Neural cell (in vitro differentiated cells): ENCODE measurements around the gene NKX3-2.

Experiments used
- CTCF ChIP-seq: fragments of 450-650 bp; IDR thresholded peaks from 2 replicates; pipeline ENCODE4 v1.5.1; 2014; ENCODE audit warnings: antibody characterized with exemption, mild to moderate bottlenecking, moderate library complexity; ENCODE audit not compliant: poor library complexity, severe bottlenecking
- EP300 ChIP-seq: fragments of 450-650 bp; conservative IDR thresholded peaks from 2 replicates; pipeline ENCODE4 v1.6.1; 2014; ENCODE audit warnings: antibody characterized with exemption, mild to moderate bottlenecking, moderate library complexity; ENCODE audit not compliant: poor library complexity, severe bottlenecking
- EZH2 ChIP-seq: fragments of 200-600, 300-800 bp; shearing (Covaris generic), sonication (generic); IDR thresholded peaks from 2 replicates; pipeline ENCODE4 v1.6.1; 2014; ENCODE audit warnings: antibody characterized with exemption, low read length, borderline replicate concordance, mild to moderate bottlenecking; ENCODE audit not compliant: insufficient read depth, poor library complexity, severe bottlenecking
- MXI1 ChIP-seq: fragments of 450-650 bp; conservative IDR thresholded peaks from 2 replicates; pipeline ENCODE4 v1.6.1; 2014; ENCODE audit warnings: antibody characterized with exemption, mild to moderate bottlenecking; ENCODE audit not compliant: poor library complexity, severe bottlenecking
- POLR2AphosphoS5 ChIP-seq: IDR thresholded peaks from 2 replicates; pipeline ENCODE4 v1.6.1; 2012
- RAD21 ChIP-seq: fragments of 450-650 bp; conservative IDR thresholded peaks from 2 replicates; pipeline ENCODE4 v1.6.1; 2014; ENCODE audit warnings: antibody characterized with exemption, mild to moderate bottlenecking, moderate library complexity
- REST ChIP-seq: IDR thresholded peaks from 2 replicates; pipeline ENCODE4 v1.6.1; 2012; ENCODE audit warnings: borderline replicate concordance
- SMC3 ChIP-seq: fragments of 450-650 bp; conservative IDR thresholded peaks from 2 replicates; pipeline ENCODE4 v1.6.1; 2014; ENCODE audit warnings: antibody characterized with exemption, mild to moderate bottlenecking, moderate library complexity; ENCODE audit not compliant: poor library complexity
- TAF1 ChIP-seq: IDR thresholded peaks from 2 replicates; pipeline ENCODE4 v1.6.1; 2012; ENCODE audit warnings: low read depth

GRCh38 chr4:13542577-13543031 is 1.7 kb downstream of the NKX3-2 start:
- TF ChIP-seq POLR2AphosphoS5 (no peak), CTCF (no peak), REST (no peak), RAD21 (no peak), SMC3 (no peak), TAF1 (no peak), EZH2 (no peak), EP300 (no peak), MXI1 (peak; percentile 3)
